NCI-H2029 treated with DMSO at 0.1 percent for 48 hours (cell line): ENCODE results near the gene TNFSF8.

Experiments
- DNase-seq: peaks from one replicate; lab custom pipeline; 2025; lab: John Stamatoyannopoulos, UW

The TNFSF8 gene

GRCh38 chr9:114930056-114930812 is at the start of gene TNFSF8:
Gene TNFSF8, minus strand, starts transcription at chr9:114930591. Its CDS starts 288 bp downstream, at chr9:114930303.
- no peak for DNase-seq

- DNase-seq, result no peak
These were observed 42.8 kb upstream of the TNFSF8 start for GRCh38 chr9:114973216-114973615.

GRCh38 chr9:114972510-114973136 is 42.2 kb upstream of the TNFSF8 start:
- DNase-seq, result no peak

- DNase-seq, result no peak
These were observed 38.9 kb upstream of the TNFSF8 start for GRCh38 chr9:114969269-114969668.

- DNase-seq, result no peak
These were observed 38.3 kb upstream of the TNFSF8 start for GRCh38 chr9:114968671-114969070.

GRCh38 chr9:114965564-114965963 is 35.2 kb upstream of the TNFSF8 start:
- no peak for DNase-seq

GRCh38 chr9:114962809-114963208 is 32.4 kb upstream of the TNFSF8 start:
- no peak for DNase-seq

GRCh38 chr9:114960276-114960675 is 29.9 kb upstream of the TNFSF8 start:
- no peak for DNase-seq

GRCh38 chr9:114958844-114959235 is 28.4 kb upstream of the TNFSF8 start:
- DNase-seq, result no peak

- no peak for DNase-seq
These were observed 27.8 kb upstream of the TNFSF8 start for GRCh38 chr9:114958021-114958843.

- DNase-seq, result no peak
These were observed 27.2 kb upstream of the TNFSF8 start for GRCh38 chr9:114957558-114957957.

GRCh38 chr9:114954956-114955582 is 24.7 kb upstream of the TNFSF8 start:
- DNase-seq, result no peak

- DNase-seq, result no peak
These were observed 23.6 kb upstream of the TNFSF8 start for GRCh38 chr9:114953959-114954358.

- no peak for DNase-seq
These were observed 22.7 kb upstream of the TNFSF8 start for GRCh38 chr9:114953046-114953445.

- DNase-seq, result no peak
These were observed 20.4 kb upstream of the TNFSF8 start for GRCh38 chr9:114950761-114951160.

GRCh38 chr9:114947058-114947457 is 16.7 kb upstream of the TNFSF8 start:
- no peak for DNase-seq

- no peak for DNase-seq
These were observed 15.4 kb upstream of the TNFSF8 start for GRCh38 chr9:114945616-114946412.

GRCh38 chr9:114941376-114941775 is 11.0 kb upstream of the TNFSF8 start:
- no peak for DNase-seq

GRCh38 chr9:114938687-114939575 is 8.5 kb upstream of the TNFSF8 start:
- DNase-seq, result no peak

- DNase-seq, result no peak
These were observed 7.1 kb upstream of the TNFSF8 start for GRCh38 chr9:114937516-114937915.
